NCI-H1694 (cell line): ENCODE data around the gene TTC24.
"Not testable (repeated sequence)": the region's sequence is repeated elsewhere in the genome, so short reads cannot be mapped to it uniquely, and the experiment has no call there.

Experiments used
- DNase-seq: peaks from one replicate; lab custom pipeline; 2025; lab: John Stamatoyannopoulos, UW

The TTC24 gene

GRCh38 chr1:156579472-156579871 is at the start of gene TTC24:
Gene TTC24, plus strand, starts transcription at chr1:156579723. Its CDS starts 1,642 bp downstream, at chr1:156581365.
- DNase-seq: no peak

GRCh38 chr1:156530006-156530405 is 49.5 kb upstream of the TTC24 start:
- DNase-seq: no peak

- DNase-seq: no peak
These were observed 47.1 kb upstream of the TTC24 start for GRCh38 chr1:156532374-156532773.

GRCh38 chr1:156533568-156534220 is 45.8 kb upstream of the TTC24 start:
- DNase-seq: no peak

GRCh38 chr1:156534424-156535060 is 45.0 kb upstream of the TTC24 start:
- DNase-seq: no peak

GRCh38 chr1:156537027-156537426 is 42.5 kb upstream of the TTC24 start:
- DNase-seq: no peak

GRCh38 chr1:156538711-156539440 is 40.6 kb upstream of the TTC24 start:
- DNase-seq: no peak

- no peak for DNase-seq
These were observed 39.6 kb upstream of the TTC24 start for GRCh38 chr1:156539818-156540355.

- DNase-seq: no peak
These were observed 38.6 kb upstream of the TTC24 start for GRCh38 chr1:156540955-156541354.

GRCh38 chr1:156543066-156543465 is 36.5 kb upstream of the TTC24 start:
- DNase-seq: no peak

GRCh38 chr1:156544592-156545102 is 34.9 kb upstream of the TTC24 start:
- no peak for DNase-seq

- no peak for DNase-seq
These were observed 33.3 kb upstream of the TTC24 start for GRCh38 chr1:156546267-156546666.

GRCh38 chr1:156547434-156547833 is 32.1 kb upstream of the TTC24 start:
- DNase-seq: no peak

GRCh38 chr1:156547982-156548381 is 31.5 kb upstream of the TTC24 start:
- no peak for DNase-seq

- DNase-seq: no peak
These were observed 30.1 kb upstream of the TTC24 start for GRCh38 chr1:156549390-156549789.

GRCh38 chr1:156549831-156550230 is 29.7 kb upstream of the TTC24 start:
- no peak for DNase-seq

GRCh38 chr1:156550346-156550745 is 29.2 kb upstream of the TTC24 start:
- DNase-seq: no peak

GRCh38 chr1:156551066-156551643 is 28.4 kb upstream of the TTC24 start:
- no peak for DNase-seq

- no peak for DNase-seq
These were observed 27.7 kb upstream of the TTC24 start for GRCh38 chr1:156551869-156552268.

GRCh38 chr1:156552518-156552917 is 27.0 kb upstream of the TTC24 start:
- DNase-seq: no peak

GRCh38 chr1:156552937-156553336 is 26.6 kb upstream of the TTC24 start:
- DNase-seq: not testable (repeated sequence)

- no peak for DNase-seq
These were observed 25.6 kb upstream of the TTC24 start for GRCh38 chr1:156553860-156554485.
